Medulla oblongata (tissue), 1 donor: ENCODE data around the gene FRMPD1.
"Not testable (repeated sequence)": the region's sequence is repeated elsewhere in the genome, so short reads cannot be mapped to it uniquely, and the experiment has no call there.

Experiments used
- DNase-seq: peaks from one replicate; pipeline ENCODE4 v3.0.0-alpha.2; 2015; ENCODE audit errors: extremely low spot score

FRMPD1 gene

GRCh38 chr9:37650873-37651768, at the start of gene FRMPD1:
Gene FRMPD1, plus strand, starts transcription at chr9:37650954. Its CDS starts 41,688 bp downstream, at chr9:37692642.
- peak; percentile 19 for DNase-seq

DNA sequence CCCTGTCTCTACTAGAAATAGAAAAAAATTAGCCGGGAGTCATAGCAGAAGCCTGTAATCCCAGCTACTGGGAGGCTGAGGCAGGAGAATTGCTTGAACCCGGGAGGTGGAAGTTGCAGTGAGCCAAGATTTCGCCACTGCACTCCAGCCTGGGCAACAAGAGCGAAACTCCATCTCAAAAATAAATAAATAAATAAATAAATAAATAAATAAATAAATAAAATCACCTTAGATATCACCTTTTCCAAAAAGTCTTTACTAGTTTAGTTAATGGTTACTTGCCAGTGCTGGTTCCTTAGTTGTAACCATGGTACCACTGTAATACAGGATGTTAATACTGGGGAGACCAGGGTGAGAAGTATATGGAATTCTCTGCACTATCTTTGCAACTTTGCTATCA, 48.7 kb upstream of the FRMPD1 start:
- not testable (repeated sequence) for DNase-seq

DNA sequence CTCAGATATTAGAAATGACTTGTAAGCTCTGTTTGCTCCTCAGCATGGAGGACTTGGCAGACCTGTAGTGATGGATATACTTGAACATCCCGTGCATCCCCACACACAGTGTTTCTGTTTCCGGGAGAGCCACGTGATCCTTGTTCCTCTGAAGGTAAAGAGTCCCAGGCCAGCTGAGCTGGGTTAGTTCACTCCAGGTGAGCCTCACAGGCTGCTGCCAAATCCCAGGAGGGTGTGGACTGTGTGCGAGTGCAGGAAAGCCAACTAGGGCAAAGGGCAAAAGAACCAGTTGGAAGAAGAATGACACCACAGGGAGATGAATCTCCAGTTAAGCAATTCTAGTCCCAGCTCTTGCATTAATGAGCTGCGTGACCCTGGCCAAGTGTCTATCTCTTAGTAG, 47.9 kb upstream of the FRMPD1 start:
- no peak for DNase-seq

DNA sequence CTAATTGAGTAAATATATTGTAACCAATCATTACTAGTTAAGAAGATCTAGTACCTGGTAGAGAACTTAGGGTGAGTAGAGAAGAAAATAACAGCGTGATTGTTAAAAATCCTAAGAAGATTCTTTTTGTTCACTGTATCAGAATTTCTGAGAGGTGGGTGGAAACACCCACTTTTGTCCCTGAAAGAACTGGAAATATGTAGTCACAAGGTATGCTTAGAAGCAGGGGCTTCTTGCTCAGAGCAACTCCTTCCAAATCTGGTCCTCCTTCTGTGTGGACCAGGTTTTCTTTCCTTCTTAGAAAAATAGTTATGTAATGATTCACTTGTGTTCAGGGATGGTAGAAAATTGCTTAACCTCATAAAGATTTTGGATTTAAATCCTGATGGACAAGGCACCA, 46.5 kb upstream of the FRMPD1 start:
- no peak for DNase-seq

- no peak for DNase-seq
These were observed 42.5 kb upstream of the FRMPD1 start for GRCh38 chr9:37608250-37608649.

DNA sequence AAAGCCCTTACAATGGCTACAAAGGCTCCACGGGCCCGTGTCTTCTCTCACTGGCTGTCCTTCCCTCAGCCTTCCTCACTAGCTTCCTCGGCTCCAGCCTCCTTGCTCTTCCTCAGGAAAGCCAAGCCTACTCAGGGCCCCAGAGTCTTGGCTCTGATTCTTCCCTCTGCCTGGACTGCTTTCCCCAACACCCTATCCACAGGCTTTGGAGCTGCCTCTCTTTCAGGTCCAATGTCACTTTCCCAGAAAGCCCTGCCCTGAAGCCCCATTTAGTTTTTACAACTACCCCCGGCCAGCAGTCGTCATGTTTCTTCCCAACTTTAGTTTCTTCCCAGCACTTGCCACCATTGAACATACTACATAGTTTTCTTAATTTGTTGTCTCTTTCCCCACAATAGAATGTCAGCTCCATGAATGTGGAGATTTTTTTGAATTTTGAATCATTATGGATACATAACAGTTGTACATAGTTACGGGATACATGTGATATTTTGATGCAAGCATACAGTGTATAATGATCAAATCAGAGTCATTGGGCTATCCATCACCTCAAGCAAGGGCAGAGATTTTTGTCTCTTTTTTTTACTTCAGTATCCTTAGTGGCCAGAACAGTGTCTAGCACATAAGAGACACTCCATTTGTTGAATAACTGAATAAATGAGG, 40.9 kb upstream of the FRMPD1 start:
- DNase-seq, result no peak

DNA sequence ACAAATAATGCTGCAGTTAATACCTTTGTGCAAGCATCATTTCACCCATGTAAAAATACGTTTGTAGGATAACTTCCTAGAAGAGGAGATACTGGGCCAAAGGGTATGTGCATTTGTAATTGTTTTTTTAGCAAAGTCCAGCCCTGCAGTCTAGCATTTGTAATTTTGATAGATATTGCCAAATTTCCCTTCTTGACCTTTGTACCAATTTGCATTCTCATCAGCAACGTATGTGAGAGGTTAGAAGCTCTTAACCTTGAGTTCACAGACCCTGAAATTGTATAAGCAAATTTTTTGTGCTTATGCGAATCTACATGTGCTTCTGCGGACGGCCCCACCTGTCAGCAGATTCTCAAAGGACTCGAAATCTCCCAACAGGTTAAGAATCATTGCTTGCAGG, 39.7 kb upstream of the FRMPD1 start:
- no peak for DNase-seq

DNA sequence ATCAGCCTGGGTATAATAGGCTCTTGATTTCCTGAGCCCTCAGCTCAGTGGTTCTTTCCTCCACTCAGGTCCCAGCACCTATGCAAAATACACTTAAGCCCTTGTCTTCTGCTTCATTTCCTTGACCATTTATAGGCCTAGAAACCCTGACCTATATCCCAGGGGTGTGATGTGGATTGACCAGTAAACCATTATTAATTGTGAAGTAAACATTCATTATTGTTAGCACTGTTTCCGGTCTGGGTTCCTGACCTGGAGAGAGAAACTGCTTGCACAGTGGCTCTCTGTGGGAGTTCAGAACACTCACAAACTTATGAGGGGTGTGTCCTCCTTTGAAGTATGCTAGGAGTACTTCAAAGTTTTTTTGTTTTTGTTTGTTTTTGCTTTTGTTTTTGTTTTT, 38.8 kb upstream of the FRMPD1 start:
- DNase-seq, result no peak

DNA sequence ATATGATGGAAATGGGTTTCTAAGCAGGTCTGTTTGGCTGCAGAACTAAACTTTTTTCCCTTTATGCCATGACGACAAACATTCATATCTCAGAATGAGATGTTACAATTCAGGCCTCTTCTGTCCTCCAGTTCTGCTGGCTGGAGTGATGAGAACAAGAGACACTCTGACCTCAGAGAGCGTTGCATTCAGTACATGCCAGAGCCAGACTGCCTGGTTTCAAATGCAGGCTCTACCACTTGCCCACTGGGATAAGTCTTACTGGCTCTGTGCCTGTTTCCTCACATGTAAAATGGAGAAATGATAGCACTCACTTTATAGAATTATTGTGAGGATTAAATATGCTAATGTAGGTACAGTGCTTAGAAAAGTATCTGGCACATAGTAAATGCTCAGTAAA, 33.6 kb upstream of the FRMPD1 start:
- DNase-seq, result no peak

DNA sequence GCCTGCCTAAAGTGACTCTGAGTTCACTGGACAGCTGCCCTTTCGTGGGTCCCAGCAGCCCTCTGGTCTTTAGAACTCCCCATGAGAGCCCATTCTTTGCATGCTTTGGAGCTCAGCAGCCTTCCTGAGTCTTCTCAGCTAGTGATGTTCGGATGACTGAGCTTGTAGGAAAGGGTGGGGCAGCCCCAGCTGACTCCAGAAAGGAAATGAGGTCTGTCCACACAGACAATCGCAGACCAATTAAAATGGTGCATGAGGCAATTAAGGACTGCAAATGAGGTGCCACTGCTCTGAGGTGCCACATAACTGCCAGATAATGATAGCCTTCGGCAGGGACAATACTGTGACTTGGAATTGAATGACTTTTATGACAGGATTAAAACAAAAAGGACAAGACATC, 32.9 kb upstream of the FRMPD1 start:
- DNase-seq, result no peak

DNA sequence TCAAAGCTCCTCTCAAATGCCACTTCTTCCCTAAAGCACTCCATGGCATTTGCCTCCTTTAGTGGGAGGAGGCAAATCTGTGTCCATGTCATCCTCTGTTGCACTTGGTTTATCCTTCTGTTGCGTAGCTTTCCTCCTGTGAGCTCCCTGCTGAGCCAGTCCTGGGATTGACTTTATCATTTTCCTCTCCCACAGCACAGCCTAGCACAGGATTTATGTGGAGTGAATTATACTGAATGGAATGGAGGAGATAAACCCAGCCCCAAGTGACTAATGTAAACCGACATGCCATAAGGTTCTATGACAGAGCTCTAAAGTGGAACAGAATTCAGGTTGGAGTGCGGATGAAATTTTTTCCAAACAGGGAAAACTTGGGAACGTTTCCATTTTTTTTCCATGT, 31.9 kb upstream of the FRMPD1 start:
- DNase-seq, result no peak

GRCh38 chr9:37619806-37620205, 30.9 kb upstream of the FRMPD1 start:
- no peak for DNase-seq

DNA sequence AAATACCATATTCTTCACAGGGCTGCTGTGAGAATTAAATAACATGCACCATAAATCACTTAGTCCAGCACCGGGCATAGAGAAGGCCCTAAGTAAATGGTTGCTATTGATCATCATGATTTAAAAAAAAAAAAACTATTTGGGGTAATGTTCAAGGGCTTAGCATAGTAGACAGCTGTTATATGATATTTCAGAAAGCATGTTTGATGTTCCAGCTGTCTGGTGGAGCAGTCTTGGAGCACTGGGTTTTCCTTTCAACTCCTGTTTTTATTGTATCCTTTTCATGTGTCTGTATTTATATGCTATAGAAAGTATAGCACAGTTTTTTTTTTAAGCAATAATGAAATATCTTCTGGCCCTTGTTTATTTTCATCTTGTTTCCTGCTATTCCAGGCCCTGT, 30.4 kb upstream of the FRMPD1 start:
- DNase-seq, result no peak

DNA sequence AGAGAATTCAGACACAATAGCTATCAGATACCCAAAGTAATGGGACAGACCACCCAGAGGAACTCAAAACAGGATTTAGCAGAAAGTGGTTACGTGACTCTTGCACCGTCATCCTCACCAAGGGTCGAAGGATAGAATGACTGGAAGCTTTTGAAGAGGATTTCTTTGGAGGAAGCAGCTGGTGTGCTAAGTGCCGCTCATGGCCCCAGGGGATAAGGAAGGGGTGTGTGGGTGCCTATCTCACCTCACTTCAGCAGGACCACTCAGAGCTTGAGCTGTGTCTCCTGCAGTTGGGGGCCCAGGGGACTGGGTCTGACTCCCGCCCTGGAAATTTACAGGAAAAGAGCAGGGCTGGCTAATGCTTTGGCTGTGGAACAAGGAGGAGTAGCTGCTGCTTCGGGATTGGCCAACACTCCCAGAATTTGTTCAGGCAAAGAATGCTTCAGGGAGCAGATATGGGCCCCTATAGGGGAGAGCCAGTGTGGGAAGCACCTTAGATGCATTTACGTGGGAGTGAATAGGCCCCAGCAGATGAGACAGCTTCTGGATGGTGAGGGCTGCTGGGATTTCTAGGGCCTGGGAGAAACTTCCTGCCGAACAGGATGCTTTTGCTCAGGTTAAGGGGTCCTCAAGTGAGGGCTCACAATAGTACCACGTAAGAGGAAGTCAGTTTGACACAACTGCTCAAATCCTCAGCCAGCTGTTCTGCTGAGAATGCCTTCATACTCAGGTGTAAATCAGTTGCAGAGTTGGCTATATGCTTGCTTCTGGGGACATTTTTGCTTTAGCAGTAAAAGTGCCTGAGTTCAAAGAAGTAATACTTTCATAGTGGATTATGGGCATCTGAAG, 29.3 kb upstream of the FRMPD1 start:
- no peak for DNase-seq

GRCh38 chr9:37622462-37622861, 28.3 kb upstream of the FRMPD1 start:
- DNase-seq, result no peak

DNA sequence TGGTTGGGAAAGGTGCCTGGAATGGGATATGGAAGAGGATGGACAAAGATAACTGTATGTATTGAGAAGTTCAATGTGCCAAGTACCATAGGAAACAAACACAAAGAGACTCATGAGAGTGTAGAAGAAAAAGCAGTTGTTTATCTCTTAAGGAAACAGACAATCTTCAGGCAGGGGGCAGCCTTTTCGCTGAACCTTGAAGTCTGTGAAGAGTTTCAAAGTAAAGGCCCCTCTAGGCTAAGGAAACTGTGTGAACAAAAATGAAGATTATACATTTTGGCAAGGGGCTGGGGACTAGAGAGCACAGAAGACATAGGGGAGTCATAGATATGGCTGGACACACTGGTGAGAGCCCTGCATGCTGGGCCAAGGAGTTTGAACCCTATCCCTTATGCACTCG, 27.5 kb upstream of the FRMPD1 start:
- DNase-seq, result no peak

GRCh38 chr9:37624073-37624472, 26.7 kb upstream of the FRMPD1 start:
- DNase-seq, result no peak

- DNase-seq, result no peak
These were observed 25.6 kb upstream of the FRMPD1 start for GRCh38 chr9:37625036-37625757.

DNA sequence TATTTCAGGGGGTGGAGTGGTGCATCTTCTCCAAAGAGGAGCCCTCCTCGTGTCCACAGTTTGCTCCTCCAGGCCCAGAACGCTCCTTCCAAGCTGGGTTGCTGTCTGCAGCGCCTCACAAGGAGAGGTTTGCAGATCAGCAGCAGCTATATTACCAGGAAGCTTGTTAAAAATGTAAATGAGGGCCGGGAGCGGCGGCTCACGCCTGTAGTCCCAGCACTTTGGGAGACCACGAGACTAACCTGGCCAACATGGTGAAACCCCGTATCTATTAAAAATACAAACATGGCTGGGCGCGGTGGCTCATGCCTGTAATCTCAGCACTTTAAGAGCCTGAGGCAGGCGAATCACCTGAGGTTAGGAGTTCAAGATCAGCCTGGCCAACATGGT, 25.0 kb upstream of the FRMPD1 start:
- no peak for DNase-seq

DNA sequence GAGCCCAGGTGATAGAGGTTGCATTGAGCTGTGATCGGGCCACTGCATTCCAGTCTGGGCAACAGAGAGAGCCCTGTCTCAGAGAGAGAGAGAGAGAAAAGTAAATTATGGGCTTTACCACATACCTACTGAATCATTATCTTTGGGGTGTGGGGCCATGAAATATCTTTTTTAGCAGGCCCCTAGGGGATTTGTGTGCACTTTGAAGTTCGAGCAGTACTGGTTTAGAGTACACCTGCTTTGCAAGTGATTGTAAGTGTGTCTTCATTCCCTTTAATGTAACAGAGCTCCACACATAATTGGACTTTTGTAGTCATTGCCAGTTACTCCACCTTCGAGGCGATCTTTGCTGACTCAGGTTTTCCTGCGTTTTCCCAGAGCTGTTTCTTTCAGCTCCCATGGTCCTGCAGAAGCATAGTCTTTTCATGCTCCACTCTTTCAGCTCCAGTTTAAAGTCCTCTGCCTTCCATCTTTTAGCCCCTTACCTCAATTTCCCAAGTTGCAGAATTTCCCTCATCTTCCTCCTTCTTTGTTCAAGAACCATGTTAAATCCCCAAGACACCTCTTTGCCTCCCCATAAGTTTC, 24.0 kb upstream of the FRMPD1 start:
- DNase-seq, result no peak

GRCh38 chr9:37632479-37632878, 18.3 kb upstream of the FRMPD1 start:
- DNase-seq, result no peak
